Subcutaneous adipose tissue (tissue), 4 donors: ENCODE results near the gene TMEM63C. TPM values are rescaled to one million over a fixed set of nuclear protein-coding genes. Genes with fewer than 3 reads are reported as not detected.

ENCODE experiments used
- total RNA-seq, 4 donors: library from RNA; depleted of rRNA; stranded (reverse); fragments of >200 nt; gene quantifications; one replicate each; pipeline ENCODE4 v1.1.0, GENCODE V29; 2016
- TF ChIP-seq, protein P1 (sequence below): fragments of 450-650 bp; IDR thresholded peaks from one replicate; pipeline ENCODE4 v1.5.1; 2016; ENCODE audit warnings: low read depth, mild to moderate bottlenecking, control low read depth, antibody characterized with exemption, moderate library complexity

The TMEM63C gene
- total RNA-seq, 4 donors from 2014 or later: 0.17 TPM; not detected in 3

DNA sequence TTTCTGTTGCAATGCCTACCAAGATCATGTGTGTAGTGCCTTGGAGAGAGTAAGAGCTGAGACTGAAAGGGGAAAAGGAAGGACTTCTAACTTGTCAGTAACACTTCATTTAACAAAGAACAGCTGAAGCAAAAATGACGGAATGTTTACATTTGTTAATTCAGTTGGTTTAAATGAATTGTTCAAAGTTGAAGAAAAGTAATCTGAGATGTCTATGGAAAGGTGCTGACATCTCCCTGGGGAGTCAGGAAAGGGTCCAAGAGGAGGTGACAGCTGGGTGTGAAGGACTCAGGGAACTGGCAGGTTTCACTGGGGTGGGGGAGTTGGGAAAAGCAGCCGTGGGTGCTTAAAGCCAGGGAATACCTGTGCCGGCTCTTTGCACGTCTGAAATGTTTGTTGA lies 7.9 kb downstream of the TMEM63C start:
- TF ChIP-seq, protein P1, sequence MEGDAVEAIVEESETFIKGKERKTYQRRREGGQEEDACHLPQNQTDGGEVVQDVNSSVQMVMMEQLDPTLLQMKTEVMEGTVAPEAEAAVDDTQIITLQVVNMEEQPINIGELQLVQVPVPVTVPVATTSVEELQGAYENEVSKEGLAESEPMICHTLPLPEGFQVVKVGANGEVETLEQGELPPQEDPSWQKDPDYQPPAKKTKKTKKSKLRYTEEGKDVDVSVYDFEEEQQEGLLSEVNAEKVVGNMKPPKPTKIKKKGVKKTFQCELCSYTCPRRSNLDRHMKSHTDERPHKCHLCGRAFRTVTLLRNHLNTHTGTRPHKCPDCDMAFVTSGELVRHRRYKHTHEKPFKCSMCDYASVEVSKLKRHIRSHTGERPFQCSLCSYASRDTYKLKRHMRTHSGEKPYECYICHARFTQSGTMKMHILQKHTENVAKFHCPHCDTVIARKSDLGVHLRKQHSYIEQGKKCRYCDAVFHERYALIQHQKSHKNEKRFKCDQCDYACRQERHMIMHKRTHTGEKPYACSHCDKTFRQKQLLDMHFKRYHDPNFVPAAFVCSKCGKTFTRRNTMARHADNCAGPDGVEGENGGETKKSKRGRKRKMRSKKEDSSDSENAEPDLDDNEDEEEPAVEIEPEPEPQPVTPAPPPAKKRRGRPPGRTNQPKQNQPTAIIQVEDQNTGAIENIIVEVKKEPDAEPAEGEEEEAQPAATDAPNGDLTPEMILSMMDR: no peak

DNA sequence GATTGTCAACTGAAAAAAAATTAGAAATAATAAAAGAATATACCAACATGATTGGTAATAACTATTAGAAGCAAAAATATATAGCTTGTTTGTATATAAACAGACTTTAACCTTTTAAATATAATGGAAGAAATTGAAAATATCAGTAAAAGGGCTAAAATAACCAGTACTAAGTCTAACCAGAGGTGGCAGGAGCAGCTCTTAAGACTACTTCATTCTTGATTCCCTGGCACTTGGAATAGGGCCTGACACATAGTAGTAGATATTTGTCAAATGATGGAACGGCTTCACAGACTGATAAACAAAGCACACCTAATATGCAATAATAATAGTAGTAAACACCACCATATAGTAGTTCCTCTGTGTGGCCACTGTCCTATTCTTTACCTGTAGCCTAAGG lies 9.4 kb downstream of the TMEM63C start:
- TF ChIP-seq, protein P1: no peak

DNA sequence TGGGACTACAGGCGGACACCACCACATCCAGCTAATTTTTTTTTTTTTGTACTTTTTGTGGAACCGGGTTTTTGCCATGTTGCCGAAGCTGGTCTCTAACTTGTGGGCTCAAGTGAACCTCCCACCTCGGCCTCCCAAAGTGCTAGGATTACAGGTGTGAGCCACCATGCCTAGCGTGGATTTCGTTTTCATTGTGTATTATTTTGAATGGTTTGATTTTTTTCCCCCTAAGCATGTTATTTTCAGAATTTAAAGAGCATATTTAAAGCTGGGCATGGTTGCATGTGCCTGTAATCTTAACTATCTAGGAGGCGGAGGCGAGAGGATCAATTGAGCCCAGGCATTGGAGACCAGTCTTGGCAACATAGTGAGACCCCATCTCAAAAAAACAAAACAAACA lies 13.1 kb downstream of the TMEM63C start:
- TF ChIP-seq, protein P1: no peak

DNA sequence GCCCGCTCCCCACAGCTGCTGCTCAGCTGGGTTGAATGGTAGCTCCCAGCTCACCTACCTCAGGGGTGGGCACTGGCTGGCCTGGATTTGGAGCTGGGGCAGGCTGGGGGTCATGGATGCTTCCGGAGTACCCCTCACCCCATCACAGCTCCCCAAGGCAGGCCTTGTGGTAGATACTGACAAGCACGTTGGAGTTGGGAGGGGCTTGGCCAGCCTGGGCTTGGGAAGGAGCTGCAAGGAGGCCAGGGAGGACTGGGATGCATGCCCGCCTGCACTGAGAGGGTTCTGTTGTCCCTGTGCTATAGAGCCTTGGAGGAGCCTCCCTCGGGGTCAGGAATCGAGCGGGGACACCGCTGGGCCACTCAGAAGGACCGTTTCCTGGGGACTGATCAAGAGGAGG lies 14.2 kb downstream of the TMEM63C start:
- TF ChIP-seq, protein P1: no peak

DNA sequence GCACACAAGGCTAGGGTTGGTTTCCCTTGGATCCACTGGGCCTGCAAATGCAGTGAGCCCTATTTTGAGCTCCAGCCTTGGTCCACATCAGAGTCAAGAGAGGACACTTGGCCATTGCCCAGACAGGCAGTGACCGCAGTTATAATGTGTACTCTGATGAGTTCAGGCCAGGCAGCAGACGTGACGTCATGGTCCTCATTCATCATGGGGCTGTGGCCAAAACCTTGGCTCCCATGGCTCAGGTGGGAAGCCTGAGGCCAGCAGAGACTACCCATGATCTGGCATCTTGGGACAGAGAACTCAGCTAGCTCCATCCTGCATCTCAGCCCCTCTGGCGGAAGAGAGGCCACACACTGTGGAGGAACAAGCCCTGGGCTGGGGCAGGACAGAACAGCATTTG lies 16.4 kb downstream of the TMEM63C start:
- TF ChIP-seq, protein P1: no peak

DNA sequence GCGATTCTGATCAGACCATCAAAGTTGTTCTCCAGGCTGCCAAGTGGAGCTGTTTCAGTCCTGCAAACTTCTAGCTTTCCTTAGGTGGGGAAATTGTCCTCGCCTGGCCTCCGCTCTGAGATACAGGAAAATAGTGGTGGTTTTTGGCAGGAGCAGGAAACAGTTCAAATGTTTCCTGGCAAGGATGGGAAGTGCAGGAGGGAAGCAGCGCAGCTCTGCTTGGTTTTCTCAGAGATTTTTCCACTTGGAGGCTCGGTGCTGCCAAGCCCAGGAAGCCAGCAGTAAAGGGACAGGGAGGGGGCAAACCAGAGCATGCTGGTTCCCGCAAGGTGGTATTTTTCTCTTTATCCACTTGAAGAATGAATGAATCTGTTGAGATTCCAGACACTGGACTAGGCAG lies 17.0 kb downstream of the TMEM63C start:
- TF ChIP-seq, protein P1: no peak

DNA sequence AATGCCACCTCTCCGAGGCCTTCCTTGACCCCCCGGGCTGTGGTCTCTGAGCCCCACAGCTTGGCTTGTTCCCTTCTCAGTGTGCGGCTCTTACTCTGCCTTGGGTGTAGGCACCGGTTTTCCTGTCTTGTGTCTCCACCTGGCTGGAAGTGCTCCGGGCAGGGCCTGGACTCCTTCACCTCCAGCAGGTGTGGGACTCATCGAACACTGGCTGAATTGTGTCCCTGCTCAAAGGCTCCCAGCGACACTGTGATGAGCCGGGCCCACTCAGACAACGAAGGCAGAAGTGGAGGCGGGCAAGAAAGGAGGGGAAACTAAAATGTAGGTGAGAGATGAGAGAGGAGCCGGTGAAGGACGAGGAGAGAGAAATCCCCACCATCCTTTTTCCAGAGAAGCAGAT lies 18.0 kb downstream of the TMEM63C start:
- TF ChIP-seq, protein P1: no peak
